Ascending aorta (tissue), 2 donors: ENCODE results near the gene APOLD1. TPM values are rescaled to one million over a fixed set of nuclear protein-coding genes. Genes with fewer than 3 reads are reported as not detected.
"Not testable (repeated sequence)": the region's sequence is repeated elsewhere in the genome, so short reads cannot be mapped to it uniquely, and the experiment has no call there.

ENCODE experiments used
- DNase-seq, 2 donors: peaks; one replicate each; pipeline ENCODE4 v3.0.0-alpha.2; 2019; ENCODE audit warnings: low spot score in 2 of 2
- H3K27ac ChIP-seq, 2 donors: fragments of 200-600 bp; sonication (generic); one replicate each; pipeline ENCODE4 v1.5.1; 2016 to 2017; ENCODE audit warnings: mild to moderate bottlenecking in 1 of 2
- H3K27me3 ChIP-seq: fragments of 200-600 bp; sonication (generic); one replicate; pipeline ENCODE4 v1.5.1; 2017
- H3K36me3 ChIP-seq, 2 donors: fragments of 200-600 bp; sonication (generic); one replicate each; pipeline ENCODE4 v1.5.1; 2016
- H3K4me1 ChIP-seq, 2 donors: fragments of 200-600 bp; sonication (generic); one replicate each; pipeline ENCODE4 v1.5.1; 2016 to 2017; ENCODE audit warnings: mild to moderate bottlenecking in 1 of 2
- H3K4me3 ChIP-seq, 2 donors: fragments of 200-600 bp; sonication (generic); one replicate each; pipeline ENCODE4 v1.5.1; 2016 to 2017; ENCODE audit warnings: mild to moderate bottlenecking in 1 of 2
- H3K9me3 ChIP-seq, 2 donors: fragments of 200-600 bp; sonication (generic); one replicate each; pipeline ENCODE4 v1.5.1; 2016
- CTCF ChIP-seq, 3 experiments: fragments of 200-600 bp in 2 of 3; fragments of 450-650 bp in 1 of 3; sonication (generic) in 2 of 3; IDR thresholded peaks; one replicate each; pipeline ENCODE4 v1.5.1; 2016 to 2019; ENCODE audit warnings: antibody characterized with exemption in 3 of 3, mild to moderate bottlenecking in 1 of 3, moderate library complexity in 1 of 3
- intact Hi-C: fragments of 100-400 bp; cut with DNase I; formaldehyde crosslinking; loops from one replicate; pipeline ENCODE4 v1.15.1; 2023
- total RNA-seq: library from RNA; depleted of rRNA; stranded (reverse); fragments of >200 nt; gene quantifications from one replicate; pipeline ENCODE4 v1.1.0, GENCODE V29; 2016

Gene APOLD1
- total RNA-seq, 1 donor from 2014 or later, result 189 TPM

GRCh38 chr12:12798480-12798879 lies 13.0 kb downstream of the APOLD1 start:
- no peak for TF ChIP-seq CTCF (IDR thresholded peaks at IDR 0.05)
- DNase-seq, result no peak

GRCh38 chr12:12799163-12799920 lies 13.9 kb downstream of the APOLD1 start:
- H3K9me3 ChIP-seq, result no peaks in the 10 kb centered on the region
- DNase-seq, result no peak
- H3K4me1 ChIP-seq, result no peaks in the 10 kb centered on the region
- no peak overlapping the region for H3K27ac ChIP-seq
- TF ChIP-seq CTCF (IDR thresholded peaks at IDR 0.05), result no peak
- no peaks in the 10 kb centered on the region for H3K36me3 ChIP-seq
- H3K4me3 ChIP-seq, result no peak overlapping the region
- intact Hi-C loops, result no loop called here
- H3K27me3 ChIP-seq, result no peaks in the 10 kb centered on the region

More at GRCh38 chr12:12798480-12798879, 13.0 kb downstream of the APOLD1 start:
- Histone ChIP-seq H3K9me3 (no peaks in the 10 kb centered on the region), H3K27ac (no peak overlapping the region), H3K4me1 (no peaks in the 10 kb centered on the region), H3K27me3 (no peaks in the 10 kb centered on the region), H3K4me3 (no peak overlapping the region), H3K36me3 (no peaks in the 10 kb centered on the region)
- intact Hi-C loops, result no loop called here

- no peaks in the 10 kb centered on the region for H3K9me3 ChIP-seq
- DNase-seq, result no peak
- intact Hi-C loops, result no loop called here
- H3K27me3 ChIP-seq, result no peaks in the 10 kb centered on the region
- H3K4me1 ChIP-seq, result no peaks in the 10 kb centered on the region
- no peak overlapping the region for H3K4me3 ChIP-seq
- no peaks in the 10 kb centered on the region for H3K36me3 ChIP-seq
- TF ChIP-seq CTCF (IDR thresholded peaks at IDR 0.05), result no peak
- no peak overlapping the region for H3K27ac ChIP-seq
Observed at GRCh38 chr12:12800406-12801180, 15.1 kb downstream of the APOLD1 start.

- DNase-seq, H3K36me3 ChIP-seq: not testable (repeated sequence)
Observed at GRCh38 chr12:12801656-12802055, 16.2 kb downstream of the APOLD1 start.

GRCh38 chr12:12803186-12803585 lies 17.7 kb downstream of the APOLD1 start:
- Histone ChIP-seq H3K4me1 (no peaks in the 10 kb centered on the region), H3K36me3 (no peaks in the 10 kb centered on the region), H3K9me3 (no peaks in the 10 kb centered on the region), H3K27ac (no peak overlapping the region), H3K27me3 (no peaks in the 10 kb centered on the region), H3K4me3 (no peak overlapping the region)
- DNase-seq, result peak; percentile 34 to 80
- TF ChIP-seq CTCF (IDR thresholded peaks at IDR 0.05), result no peak
- intact Hi-C loops, result no loop called here

More at GRCh38 chr12:12801656-12802055, 16.2 kb downstream of the APOLD1 start:
- H3K9me3 ChIP-seq, H3K4me3 ChIP-seq, H3K27me3 ChIP-seq, H3K27ac ChIP-seq, intact Hi-C loops, H3K4me1 ChIP-seq: not testable (repeated sequence)

DNA sequence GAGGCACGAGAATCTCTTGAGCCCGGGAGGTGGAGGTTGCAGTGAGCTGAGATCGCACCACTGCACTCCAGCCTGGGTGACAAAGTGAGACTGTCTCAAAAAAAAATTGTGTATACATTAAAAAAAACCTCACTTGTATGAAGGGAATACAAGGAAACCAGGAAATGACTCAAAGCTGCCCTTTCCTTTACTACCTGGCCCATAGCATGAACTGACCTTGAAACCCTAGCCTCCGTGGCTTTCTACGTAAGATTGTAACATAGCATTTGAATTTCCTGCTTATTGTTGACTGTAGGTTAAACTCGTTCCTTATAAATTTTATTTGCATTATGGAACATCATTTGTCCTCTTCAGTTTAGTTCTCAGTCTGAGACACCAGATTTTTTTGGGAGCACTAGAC lies 18.6 kb downstream of the APOLD1 start:
- no peaks in the 10 kb centered on the region for H3K27me3 ChIP-seq
- H3K9me3 ChIP-seq, result no peaks in the 10 kb centered on the region
- no peak for DNase-seq
- no peak for TF ChIP-seq CTCF (IDR thresholded peaks at IDR 0.05)
- H3K4me1 ChIP-seq, result no peaks in the 10 kb centered on the region
- no peak overlapping the region for H3K4me3 ChIP-seq
- intact Hi-C loops, result no loop called here
- H3K27ac ChIP-seq, result no peak overlapping the region
- H3K36me3 ChIP-seq, result no peaks in the 10 kb centered on the region
